ENCODE results near the gene ANKRD2.
"Not testable (repeated sequence)": the region's sequence is repeated elsewhere in the genome, so short reads cannot be mapped to it uniquely, and the experiment has no call there.

Gene ANKRD2

GRCh38 chr10:97574374-97575126 lies 2.0 kb downstream of the ANKRD2 start:
- no peak for DNase-seq

- DNase-seq = no peak
These were observed 2.6 kb downstream of the ANKRD2 start for GRCh38 chr10:97575127-97575668.

GRCh38 chr10:97576487-97576886 lies 3.9 kb downstream of the ANKRD2 start:
- not testable (repeated sequence) for DNase-seq

GRCh38 chr10:97577701-97578100 lies 5.1 kb downstream of the ANKRD2 start:
- DNase-seq = no peak

GRCh38 chr10:97578171-97578844 lies 5.7 kb downstream of the ANKRD2 start:
- no peak for DNase-seq

- no peak for DNase-seq
These were observed 8.1 kb downstream of the ANKRD2 start for GRCh38 chr10:97580421-97581367.

- no peak for DNase-seq
These were observed 9.6 kb downstream of the ANKRD2 start for GRCh38 chr10:97582169-97582568.

GRCh38 chr10:97583476-97583875 lies 10.9 kb downstream of the ANKRD2 start:
- no peak for DNase-seq

GRCh38 chr10:97584060-97584797 lies 11.7 kb downstream of the ANKRD2 start, which contains the start of gene HOGA1:
Gene HOGA1, plus strand, starts transcription at chr10:97584389. Its CDS starts 315 bp downstream, at chr10:97584704.
- no peak for DNase-seq

GRCh38 chr10:97584798-97585438 lies 12.3 kb downstream of the ANKRD2 start:
- no peak for DNase-seq

- DNase-seq = no peak
These were observed 12.8 kb downstream of the ANKRD2 start for GRCh38 chr10:97585439-97585811.

GRCh38 chr10:97587183-97587582 lies 14.6 kb downstream of the ANKRD2 start:
- DNase-seq = no peak

GRCh38 chr10:97589479-97589878 lies 16.9 kb downstream of the ANKRD2 start, which contains the start of gene C10orf62:
Gene C10orf62, plus strand, starts transcription at chr10:97589721. Its CDS starts 177 bp downstream, at chr10:97589898.
- DNase-seq = no peak

GRCh38 chr10:97590082-97590747 lies 17.6 kb downstream of the ANKRD2 start:
- peak; percentile 73 for DNase-seq

- DNase-seq = no peak
These were observed 18.3 kb downstream of the ANKRD2 start for GRCh38 chr10:97590748-97591495.

GRCh38 chr10:97593421-97593820 lies 20.8 kb downstream of the ANKRD2 start:
- DNase-seq = no peak

- DNase-seq = no peak
These were observed 23.8 kb downstream of the ANKRD2 start for GRCh38 chr10:97596101-97597082.

- no peak for DNase-seq
These were observed 25.2 kb downstream of the ANKRD2 start for GRCh38 chr10:97597778-97598177.
